ENCODE data around the gene TOLLIP. TPM values are rescaled to one million over a fixed set of nuclear protein-coding genes. Genes with fewer than 3 reads are reported as not detected.

The TOLLIP gene
- total and polyA plus RNA-seq, 9 donors: 14.1 to 60.8 (median 44.8) TPM

GRCh38 chr11:1335811-1336761 lies 26.7 kb upstream of the TOLLIP start:
- H3K27ac ChIP-seq: peak overlapping the region in 1 of 2 donors; percentile 43
- no peaks in the 10 kb centered on the region for H3K9me3 ChIP-seq
- 1 to 2% (median 2%) methylated on average over 21 to 63 of the region's 66 CpGs for WGBS, 3 donors
- H3K36me3 ChIP-seq: no peaks in the 10 kb centered on the region
- peaks cover 10% of the 10 kb centered on the region for H3K4me1 ChIP-seq (ENCODE audit: insufficient read depth)
- no peaks in the 10 kb centered on the region for H3K27me3 ChIP-seq
- DNase-seq: peak; percentile 54 to 81 (median 76)
- no peak for TF ChIP-seq CTCF (IDR thresholded peaks at IDR 0.05)
- peak; percentile 40 for TF ChIP-seq POLR2A (IDR thresholded peaks at IDR 0.05)
- TF ChIP-seq EP300 (IDR thresholded peaks at IDR 0.05): no peak
- peak overlapping the region; percentile 54 for H3K4me3 ChIP-seq
- intact Hi-C loops (cut with DNase I): no loop called here

DNA sequence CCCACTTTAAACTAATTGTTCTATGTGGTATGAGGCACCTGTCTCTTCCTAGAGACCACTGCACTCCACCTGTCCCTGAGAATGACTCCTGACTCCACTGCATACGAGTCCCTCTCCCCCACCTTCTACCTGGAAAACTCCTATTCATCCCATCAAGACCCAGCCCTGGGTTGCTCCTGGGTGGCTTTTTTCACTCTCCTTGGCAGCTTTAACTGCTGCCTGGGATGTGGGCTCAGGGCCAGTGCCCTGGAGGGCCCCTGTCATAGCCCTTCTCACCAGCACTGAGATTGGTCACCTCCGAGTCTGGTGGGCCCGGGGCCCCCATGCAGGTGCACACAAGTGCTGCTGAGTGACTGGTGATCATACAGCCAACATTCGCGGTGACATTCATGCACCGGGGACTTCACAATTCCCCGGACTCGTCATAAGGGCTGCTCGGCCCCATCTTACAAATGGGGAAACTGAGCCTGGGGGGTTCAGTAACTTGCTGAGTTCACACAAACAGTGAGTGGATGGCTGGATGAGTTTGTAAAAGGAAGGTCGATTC lies 25.9 kb upstream of the TOLLIP start:
- no peaks in the 10 kb centered on the region for H3K9me3 ChIP-seq
- no peak overlapping the region for H3K4me3 ChIP-seq
- TF ChIP-seq POLR2A (IDR thresholded peaks at IDR 0.05) (no peak), EP300 (IDR thresholded peaks at IDR 0.05) (no peak), CTCF (IDR thresholded peaks at IDR 0.05) (no peak)
- WGBS, 3 donors: 67 to 83% (median 77%) methylated on average over 10 of the region's 10 CpGs
- H3K27me3 ChIP-seq: no peaks in the 10 kb centered on the region
- H3K27ac ChIP-seq: no peak overlapping the region
- DNase-seq: peak in 1 of 5 donors; percentile 18
- peaks cover 10% of the 10 kb centered on the region for H3K4me1 ChIP-seq (ENCODE audit: insufficient read depth)
- intact Hi-C loops (cut with DNase I): no loop called here
- no peaks in the 10 kb centered on the region for H3K36me3 ChIP-seq

DNA sequence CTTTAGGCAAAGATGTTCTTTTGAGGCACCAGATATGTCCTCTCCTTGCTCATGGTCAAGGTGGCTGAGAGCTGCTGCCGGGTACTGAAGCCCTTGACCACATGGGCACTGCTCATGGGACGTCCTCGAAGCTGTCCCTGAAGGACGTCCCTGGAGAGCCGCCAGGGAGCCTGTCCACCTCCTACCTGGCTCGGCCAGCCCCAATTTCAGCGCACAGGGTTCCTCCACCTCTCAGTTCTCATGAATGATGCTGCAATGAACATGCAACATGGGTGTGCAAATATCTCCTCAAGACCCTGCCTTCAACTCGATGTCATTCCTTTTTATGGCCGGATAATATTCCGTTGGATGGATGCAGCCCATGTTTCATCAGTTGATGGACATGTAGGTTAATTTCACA lies 24.4 kb upstream of the TOLLIP start:
- H3K27me3 ChIP-seq: no peaks in the 10 kb centered on the region
- intact Hi-C loops (cut with DNase I): no loop called here
- WGBS, 3 donors: 92 to 94% (median 93%) methylated on average over 10 of the region's 10 CpGs
- DNase-seq: peak in 1 of 5 donors; percentile 15
- H3K4me1 ChIP-seq (ENCODE audit: insufficient read depth): peaks cover 10% of the 10 kb centered on the region
- no peak overlapping the region for H3K4me3 ChIP-seq
- no peaks in the 10 kb centered on the region for H3K9me3 ChIP-seq
- H3K27ac ChIP-seq: no peak overlapping the region
- H3K36me3 ChIP-seq: no peaks in the 10 kb centered on the region
- TF ChIP-seq POLR2A (IDR thresholded peaks at IDR 0.05): no peak
- no peak for TF ChIP-seq CTCF (IDR thresholded peaks at IDR 0.05)
- TF ChIP-seq EP300 (IDR thresholded peaks at IDR 0.05): no peak

GRCh38 chr11:1333091-1333772 lies 23.8 kb upstream of the TOLLIP start:
- WGBS, 3 donors: 81 to 86% (median 82%) methylated on average over 10 of the region's 10 CpGs
- DNase-seq: peak in 1 of 5 donors; percentile 5
- intact Hi-C loops (cut with DNase I): no loop called here

More at GRCh38 chr11:1333091-1333772, 23.8 kb upstream of the TOLLIP start:
- Histone ChIP-seq H3K27me3 (no peaks in the 10 kb centered on the region), H3K36me3 (no peaks in the 10 kb centered on the region), H3K9me3 (no peaks in the 10 kb centered on the region), H3K4me1 (ENCODE audit: insufficient read depth) (peaks cover 10% of the 10 kb centered on the region), H3K27ac (no peak overlapping the region), H3K4me3 (no peak overlapping the region)
- TF ChIP-seq POLR2A (IDR thresholded peaks at IDR 0.05) (no peak), EP300 (IDR thresholded peaks at IDR 0.05) (no peak), CTCF (IDR thresholded peaks at IDR 0.05) (no peak)

Measured in ovary (tissue), 9 donors.